DOHH2 (cell line): Measurements from ENCODE around the gene C11orf68.

Experiments
- H3F3A ChIP-seq: fragments of 200-600 bp; sonication (generic), shearing (Covaris generic); 2 replicates; pipeline ENCODE4 v1.6.0; 2016; ENCODE audit warnings: antibody characterized with exemption, mild to moderate bottlenecking; ENCODE audit not compliant: control insufficient read depth, insufficient read depth
- H3K27ac ChIP-seq: fragments of 200-600 bp; sonication (generic); 2 replicates; pipeline ENCODE4 v1.5.1; 2014; ENCODE audit warnings: low read depth, mild to moderate bottlenecking, low read length, moderate library complexity
- H3K27me3 ChIP-seq: fragments of 200-600 bp; sonication (generic); 2 replicates; pipeline ENCODE4 v1.6.1; 2014; ENCODE audit warnings: mild to moderate bottlenecking, low read length, mixed read lengths; ENCODE audit not compliant: control insufficient read depth
- H3K36me3 ChIP-seq: fragments of 200-600 bp; sonication (generic); 2 replicates; pipeline ENCODE4 v1.6.1; 2014; ENCODE audit warnings: mild to moderate bottlenecking, low read length, moderate library complexity, mixed read lengths; ENCODE audit not compliant: control insufficient read depth
- H3K4me1 ChIP-seq: fragments of 200-600 bp; sonication (generic); 2 replicates; pipeline ENCODE4 v1.6.1; 2014; ENCODE audit warnings: mild to moderate bottlenecking, low read length, mixed read lengths; ENCODE audit not compliant: control insufficient read depth
- H3K4me2 ChIP-seq: fragments of 200-600 bp; sonication (generic); 2 replicates; pipeline ENCODE4 v1.6.0; 2014; ENCODE audit warnings: mild to moderate bottlenecking, low read length, moderate library complexity
- H3K4me3 ChIP-seq: fragments of 200-600 bp; sonication (generic); 2 replicates; pipeline ENCODE4 v1.5.1; 2014; ENCODE audit warnings: mild to moderate bottlenecking, low read length, mixed read lengths
- H3K79me2 ChIP-seq: fragments of 200-600 bp; sonication (generic); 2 replicates; pipeline ENCODE4 v1.6.1; 2014; ENCODE audit warnings: mild to moderate bottlenecking, low read length, mixed read lengths; ENCODE audit not compliant: control insufficient read depth
- H3K9me2 ChIP-seq: fragments of 200-600 bp; sonication (generic); replicated peaks from 2 replicates; pipeline ENCODE4 v1.6.1; 2014; ENCODE audit warnings: mild to moderate bottlenecking, low read length, mixed read lengths; ENCODE audit not compliant: control insufficient read depth
- H3K9me3 ChIP-seq: fragments of 200-600 bp; sonication (generic); 2 replicates; pipeline ENCODE4 v1.6.1; 2014; ENCODE audit warnings: antibody characterized with exemption, low read length, mixed read lengths; ENCODE audit not compliant: control insufficient read depth, insufficient read depth
- H4K20me1 ChIP-seq: fragments of 200-600 bp; sonication (generic); 2 replicates; pipeline ENCODE4 v1.6.0; 2014; ENCODE audit warnings: low read depth, mild to moderate bottlenecking, antibody characterized with exemption, low read length, moderate library complexity; ENCODE audit not compliant: control insufficient read depth, insufficient read depth
- CTCF ChIP-seq: fragments of 200-600 bp; sonication (generic); IDR thresholded peaks from one replicate; pipeline ENCODE4 v1.5.1; 2014; ENCODE audit warnings: antibody characterized with exemption, mild to moderate bottlenecking, low read depth, low read length; ENCODE audit not compliant: poor library complexity, severe bottlenecking
- EZH2phosphoT487 ChIP-seq: fragments of 200-600 bp; sonication (generic); IDR thresholded peaks from 2 replicates; pipeline ENCODE4 v1.6.1; 2017; ENCODE audit warnings: borderline replicate concordance, mild to moderate bottlenecking, antibody characterized with exemption, low read length, moderate library complexity, mixed read lengths

Gene C11orf68

GRCh38 chr11:65915821-65916251 is 3.0 kb downstream of the C11orf68 start:
- Histone ChIP-seq H3K4me2 (no peak overlapping the region), H3K9me2 (no peaks in the 10 kb centered on the region), H3K36me3 (peaks cover 4% of the 10 kb centered on the region; the same call in 1 of the 2 replicates), H3K79me2 (peaks cover 22% of the 10 kb centered on the region), H4K20me1 (no peaks in the 10 kb centered on the region), H3F3A (no peaks in the 10 kb centered on the region), H3K4me1 (peaks cover 27% of the 10 kb centered on the region), H3K27ac (no peak overlapping the region), H3K4me3 (no peak overlapping the region), H3K27me3 (peaks cover 10% of the 10 kb centered on the region; the same call in 1 of the 2 replicates), H3K9me3 (no peaks in the 10 kb centered on the region)
- no peak for TF ChIP-seq EZH2phosphoT487
- no peak for TF ChIP-seq CTCF

DNA sequence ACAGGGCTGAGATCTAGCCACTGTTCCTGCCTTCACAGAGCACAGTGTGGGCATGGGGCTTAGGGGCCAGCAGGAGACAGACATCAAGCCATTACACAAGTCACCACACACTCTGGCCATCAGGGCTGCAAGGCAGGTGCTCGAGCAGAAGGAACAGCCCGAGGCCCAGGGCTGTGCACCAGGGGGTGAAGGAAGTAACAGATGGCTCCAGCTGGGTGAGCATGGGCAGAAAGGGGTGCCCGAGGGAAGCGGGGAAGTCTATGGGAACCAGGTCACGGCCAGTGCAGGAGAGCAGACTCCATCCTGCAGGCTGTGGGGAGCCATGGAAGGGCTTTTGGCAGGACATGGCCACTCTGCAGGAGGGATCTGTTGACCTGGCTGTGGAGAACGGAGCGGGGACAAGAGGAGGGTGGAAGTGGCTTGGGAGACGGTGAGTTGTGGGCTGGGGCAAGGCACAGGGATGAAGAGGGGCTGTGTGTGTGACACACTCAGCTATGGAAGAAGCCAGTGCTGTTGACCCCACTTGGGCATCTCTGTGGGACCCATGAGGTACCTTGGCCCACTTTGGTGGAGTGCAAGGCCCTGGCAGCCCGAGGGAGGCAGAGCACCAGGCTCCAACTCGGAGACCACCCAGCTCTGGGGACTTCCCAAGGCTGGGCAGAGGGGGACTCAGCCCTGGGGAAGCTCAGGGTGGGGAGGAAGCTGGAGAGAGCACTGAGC is 3.6 kb downstream of the C11orf68 start:
- H3K27ac ChIP-seq: no peak overlapping the region
- no peaks in the 10 kb centered on the region for H3K9me3 ChIP-seq
- peaks cover 16% of the 10 kb centered on the region; the same call in 1 of the 2 replicates for H3K27me3 ChIP-seq
- H4K20me1 ChIP-seq: no peaks in the 10 kb centered on the region
- peaks cover 22% of the 10 kb centered on the region for H3K79me2 ChIP-seq
- peaks cover 4% of the 10 kb centered on the region; the same call in 1 of the 2 replicates for H3K36me3 ChIP-seq
- no peaks in the 10 kb centered on the region for H3F3A ChIP-seq
- no peak for TF ChIP-seq CTCF
- TF ChIP-seq EZH2phosphoT487: no peak
- H3K4me2 ChIP-seq: no peak overlapping the region
- H3K4me3 ChIP-seq: no peak overlapping the region
- no peaks in the 10 kb centered on the region for H3K9me2 ChIP-seq
- H3K4me1 ChIP-seq: peaks cover 24% of the 10 kb centered on the region

GRCh38 chr11:65912845-65913244 is 6.0 kb downstream of the C11orf68 start:
- H3K4me1 ChIP-seq: peaks cover 14% of the 10 kb centered on the region

More at GRCh38 chr11:65912845-65913244, 6.0 kb downstream of the C11orf68 start:
- H3F3A ChIP-seq: no peaks in the 10 kb centered on the region
- no peak overlapping the region for H3K4me2 ChIP-seq
- peaks cover 24% of the 10 kb centered on the region for H3K27me3 ChIP-seq
- no peak overlapping the region for H3K27ac ChIP-seq
- H3K9me2 ChIP-seq: no peaks in the 10 kb centered on the region
- no peak for TF ChIP-seq EZH2phosphoT487
- no peak for TF ChIP-seq CTCF
- no peak overlapping the region for H3K4me3 ChIP-seq
- H3K9me3 ChIP-seq: no peaks in the 10 kb centered on the region
- H3K36me3 ChIP-seq: no peaks in the 10 kb centered on the region; the same call in 1 of the 2 replicates
- H3K79me2 ChIP-seq: peaks cover 10% of the 10 kb centered on the region
- H4K20me1 ChIP-seq: no peaks in the 10 kb centered on the region
